HCT116 (cell line): ENCODE measurements around the gene GABPB2. TPM values are rescaled to one million over a fixed set of nuclear protein-coding genes. Genes with fewer than 3 reads are reported as not detected.

Experiments used
- ATAC-seq: fragments of 200-7000 bp; cut with Tn5 transposase; 2 replicates; pipeline ENCODE4 v1.9.1; 2020; ENCODE audit warnings: mild to moderate bottlenecking, moderate library complexity
- BruUV-seq: library from RNA; stranded (reverse); fragments of 400-500 nt; replicated peaks from 2 replicates; lab custom pipeline; 2021; lab: Mats Ljungman, UMichigan
- CTCF ChIA-PET: fragments of 300-600 bp; sonication (Branson Sonifier 250); formaldehyde crosslinking; loops from one replicate; lab custom pipeline; 2021; ENCODE audit warnings: antibody characterized with exemption; lab: Charles Lee
- POLR2A ChIA-PET: fragments of 300-600, 350-600 bp; sonication (Branson Sonifier 250); formaldehyde crosslinking; loops from one replicate; lab custom pipeline; 2021; ENCODE audit warnings: antibody characterized with exemption; lab: Charles Lee
- RAD21 ChIA-PET, 2 experiments: fragments of 300-600 bp; sonication (Branson Sonifier 250); formaldehyde crosslinking; loops; one replicate each; lab custom pipeline; 2023; ENCODE audit warnings: low total read pairs in 2 of 2; ENCODE audit not compliant: uncharacterized antibody in 2 of 2, unreplicated experiment in 2 of 2, low non-redundant PET in 1 of 2; lab: Charles Lee
- DNase-seq: peaks from one replicate; pipeline ENCODE4 v3.0.0-alpha.2; 2010; ENCODE audit warnings: low read depth, low spot score
- H2AFZ ChIP-seq: fragments of 200-600 bp; shearing (Covaris generic), sonication (generic); 2 replicates; pipeline ENCODE4 v1.6.1; 2017; ENCODE audit warnings: low read depth, mixed run types, mixed read lengths, antibody characterized with exemption, low read length; ENCODE audit not compliant: poor library complexity, severe bottlenecking
- H3K27ac ChIP-seq: 2 replicates; pipeline ENCODE4 v1.5.1; 2012; ENCODE audit warnings: low read depth, low read length
- H3K27me3 ChIP-seq: fragments of 200-600 bp; sonication (generic); 2 replicates; pipeline ENCODE4 v1.6.1; 2016; ENCODE audit warnings: mixed run types, low read length, mixed read lengths; ENCODE audit not compliant: insufficient read depth
- H3K36me3 ChIP-seq, 2 experiments: fragments of 200-500 bp in 1 of 2; fragments of 200-600 bp in 1 of 2; sonication (Bioruptor generic) in 1 of 2; sonication (generic) in 1 of 2; 2 replicates each; pipeline versions ENCODE4 v1.5.1 to v1.6.1; 2014 to 2016; ENCODE audit warnings: low read length in 2 of 2, inconsistent platforms in 1 of 2, mixed read lengths in 1 of 2, mixed run types in 1 of 2; ENCODE audit not compliant: insufficient read depth in 2 of 2, control insufficient read depth in 1 of 2
- H3K4me1 ChIP-seq, 2 experiments: fragments of 200-600 bp in 1 of 2; sonication (generic) in 1 of 2; 2 replicates each; pipeline versions ENCODE4 v1.5.1 to v1.6.1; 2012 to 2017; ENCODE audit warnings: low read length in 2 of 2, inconsistent platforms in 1 of 2, mild to moderate bottlenecking in 1 of 2, mixed read lengths in 1 of 2, mixed run types in 1 of 2, moderate library complexity in 1 of 2; ENCODE audit not compliant: insufficient read depth in 2 of 2, control insufficient read depth in 1 of 2
- H3K4me2 ChIP-seq: fragments of 200-600 bp; sonication (generic); 2 replicates; pipeline ENCODE4 v1.6.1; 2017; ENCODE audit warnings: mixed run types, low read length, mixed read lengths
- H3K4me3 ChIP-seq, 2 experiments: fragments of 200-600 bp in 1 of 2; sonication (generic) in 1 of 2; replicated peaks in 1 of 2; 2 replicates each; pipeline ENCODE4 v1.5.1; 2011 to 2016; ENCODE audit warnings: low read length in 2 of 2, control low read depth in 1 of 2, low read depth in 1 of 2, mild to moderate bottlenecking in 1 of 2, mixed read lengths in 1 of 2, mixed run types in 1 of 2
- H3K79me2 ChIP-seq: fragments of 200-600 bp; sonication (generic); 2 replicates; pipeline ENCODE4 v1.6.1; 2017; ENCODE audit warnings: mild to moderate bottlenecking, mixed run types, low read length, moderate library complexity, mixed read lengths; ENCODE audit not compliant: insufficient read depth
- H3K9ac ChIP-seq: fragments of 200-600 bp; sonication (generic); 2 replicates; pipeline ENCODE4 v1.6.1; 2016; ENCODE audit warnings: low read length, mixed read lengths
- H3K9me2 ChIP-seq: fragments of 200-600 bp; sonication (generic), shearing (Covaris generic); 2 replicates; pipeline ENCODE4 v1.6.1; 2017; ENCODE audit warnings: mixed run types, mild to moderate bottlenecking, moderate library complexity; ENCODE audit not compliant: insufficient read depth
- H3K9me3 ChIP-seq, 2 experiments: fragments of 200-500 bp in 1 of 2; fragments of 200-600 bp in 1 of 2; sonication (Bioruptor generic) in 1 of 2; sonication (generic) in 1 of 2; 2 replicates each; pipeline ENCODE4 v1.6.1; 2014 to 2017; ENCODE audit warnings: low read length in 2 of 2, mixed read lengths in 2 of 2, inconsistent platforms in 1 of 2, low read depth in 1 of 2, mild to moderate bottlenecking in 1 of 2, mixed run types in 1 of 2, moderate library complexity in 1 of 2; ENCODE audit not compliant: control insufficient read depth in 1 of 2, insufficient read depth in 1 of 2
- H4K20me1 ChIP-seq: fragments of 200-600 bp; sonication (generic), shearing (Covaris generic); 2 replicates; pipeline ENCODE4 v1.6.1; 2017; ENCODE audit warnings: mixed run types, mild to moderate bottlenecking, moderate library complexity; ENCODE audit not compliant: insufficient read depth
- CEBPB ChIP-seq: IDR thresholded peaks from 2 replicates; pipeline ENCODE4 v1.6.1; 2012; ENCODE audit warnings: low read depth
- CTCF ChIP-seq, 3 experiments: fragments of 200-600 bp in 1 of 3; sonication (generic) in 1 of 3; IDR thresholded peaks in 2 of 3; conservative IDR thresholded peaks in 1 of 3; 2 replicates each; pipeline ENCODE4 v1.5.1; 2012 to 2017; ENCODE audit warnings: low read depth in 2 of 3, low read length in 2 of 3, antibody characterized with exemption in 1 of 3, borderline replicate concordance in 1 of 3, control low read depth in 1 of 3, mild to moderate bottlenecking in 1 of 3, mixed read lengths in 1 of 3, mixed run types in 1 of 3, moderate library complexity in 1 of 3; ENCODE audit not compliant: insufficient read depth in 1 of 3
- EGR1 ChIP-seq: IDR thresholded peaks from 2 replicates; pipeline ENCODE4 v1.6.1; 2012; ENCODE audit warnings: low read depth
- SRF ChIP-seq: IDR thresholded peaks from 2 replicates; pipeline ENCODE4 v1.6.1; 2012; ENCODE audit warnings: low read depth
- intact Hi-C: fragments of 100-400 bp; cut with micrococcal nuclease; formaldehyde crosslinking; loops from 2 replicates; pipeline ENCODE4 v1.10.0; 2022
- total RNA-seq: library from RNA; stranded (reverse); gene quantifications from one replicate; pipeline ENCODE4 v1.2.1, GENCODE V29; 2021; ENCODE audit not compliant: unreplicated experiment

The GABPB2 gene
- total RNA-seq, 1 experiment from 2014 or later, result 7.7 TPM

DNA sequence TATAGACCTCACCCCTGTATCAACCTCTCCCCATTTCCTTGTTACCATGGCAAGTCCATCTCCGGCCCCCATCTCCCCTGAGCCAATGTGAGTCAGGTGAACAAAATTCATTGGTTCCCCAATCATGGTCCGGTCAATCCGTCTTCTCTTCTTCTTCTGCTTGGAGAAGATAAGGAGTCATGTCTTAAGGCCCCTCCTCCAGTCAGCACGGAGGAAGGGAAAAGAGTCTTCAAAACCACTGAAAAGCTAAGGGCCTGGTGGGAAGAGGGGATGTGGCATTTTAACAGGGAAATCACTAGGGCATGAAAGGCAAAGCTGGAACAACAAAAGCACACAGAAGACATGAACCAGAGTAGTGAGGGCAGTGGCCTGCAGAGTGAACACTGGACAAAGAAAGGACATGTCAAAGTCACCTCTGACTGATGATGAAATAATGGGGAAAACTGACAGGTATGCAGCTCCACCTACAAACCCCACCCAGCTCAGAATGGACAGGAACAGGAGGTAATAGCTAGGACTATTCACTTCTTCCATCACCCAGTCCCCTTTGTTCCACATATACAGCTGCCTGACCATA is 15.5 kb upstream of the GABPB2 start:
- Histone ChIP-seq H3K27me3 (no peaks in the 10 kb centered on the region), H2AFZ (no peak overlapping the region), H3K9me2 (no peaks in the 10 kb centered on the region), H3K4me2 (no peak overlapping the region), H3K9me3 (no peaks in the 10 kb centered on the region), H3K79me2 (peaks cover 47% of the 10 kb centered on the region), H3K9ac (no peak overlapping the region), H3K4me3 (no peak overlapping the region), H3K4me1 (peaks cover 14 to 36% of the 10 kb centered on the region in 2 experiments), H3K36me3 (peaks cover 24 to 48% of the 10 kb centered on the region in 2 experiments), H4K20me1 (no peaks in the 10 kb centered on the region; the same call in 1 of the 2 replicates), H3K27ac (no peak overlapping the region)
- no TSS peak for BruUV-seq
- RAD21 ChIA-PET, result no interaction called here
- POLR2A ChIA-PET, result no interaction called here
- CTCF ChIA-PET, result no interaction called here
- intact Hi-C loops, result loop anchor here (5.0 kb wide), 1 partner anchor 33 kb away; no protein-coding TSS in a partner anchor
- TF ChIP-seq CEBPB (0 out of 2 replicates have a peak, but pooled peaks have one; percentile 53), SRF (no peak), EGR1 (no peak)
- ATAC-seq (no peak), DNase-seq (no peak)

DNA sequence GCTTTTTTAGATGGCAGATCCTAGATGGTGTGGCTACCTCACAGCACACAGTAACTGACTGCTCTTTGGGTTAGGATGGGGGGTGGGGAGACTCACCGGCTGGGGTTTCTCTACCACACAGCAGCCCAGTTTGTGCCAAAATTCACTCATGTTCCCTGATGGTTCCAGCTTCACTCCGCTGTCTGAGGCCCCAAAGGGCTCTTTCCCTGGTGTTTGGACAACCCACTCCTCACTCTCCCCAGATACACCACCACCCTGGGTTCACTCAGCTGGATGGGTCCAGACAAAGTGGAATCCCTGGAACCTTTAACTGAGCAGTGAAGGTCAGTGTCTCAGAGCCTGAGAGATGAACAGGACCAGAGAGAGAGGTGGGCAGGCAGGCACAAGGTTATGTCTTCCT is 15.0 kb upstream of the GABPB2 start:
- Histone ChIP-seq H2AFZ (no peak overlapping the region), H3K79me2 (peaks cover 47% of the 10 kb centered on the region), H3K27ac (no peak overlapping the region), H3K36me3 (peaks cover 24 to 48% of the 10 kb centered on the region in 2 experiments), H3K4me2 (no peak overlapping the region), H3K4me1 (peaks cover 18 to 41% of the 10 kb centered on the region in 2 experiments), H4K20me1 (no peaks in the 10 kb centered on the region; the same call in 1 of the 2 replicates), H3K9me3 (no peaks in the 10 kb centered on the region), H3K9me2 (no peaks in the 10 kb centered on the region), H3K9ac (no peak overlapping the region), H3K4me3 (no peak overlapping the region), H3K27me3 (no peaks in the 10 kb centered on the region)
- POLR2A ChIA-PET, result no interaction called here
- TF ChIP-seq CTCF (IDR thresholded peaks at IDR 0.05 in 2 of 3, conservative IDR thresholded peaks at IDR 0.05 in 1 of 3; ENCODE audit: borderline replicate concordance in 1 of 3, insufficient read depth in 1 of 3, low read depth in 2 of 3, low read length in 2 of 3), result no peak
- RAD21 ChIA-PET, result no interaction called here
- CTCF ChIA-PET, result no interaction called here
- ATAC-seq (no peak), DNase-seq (no peak)
- BruUV-seq, result no TSS peak
- intact Hi-C loops, result loop anchor here (5.0 kb wide), 1 partner anchor 33 kb away; no protein-coding TSS in a partner anchor
